Activated T-cell treated with anti-CD3 and anti-CD28 coated beads, Interleukin-2, amount 50 U/mL, for 48 hours (primary cell): ENCODE data around the gene SH3RF3.
A peak's percentile ranks its signal among the peaks of the same experiment; 100 is the strongest.

ENCODE experiments used
- DNase-seq, 2 experiments: peaks; one replicate each; pipeline ENCODE4 v3.0.0-alpha.2; 2020

Gene SH3RF3

GRCh38 chr2:109383505-109384307 is 254.7 kb downstream of the SH3RF3 start:
- DNase-seq = no peak

GRCh38 chr2:109384308-109385271 is 255.6 kb downstream of the SH3RF3 start:
- DNase-seq = no peak

- no peak for DNase-seq
Measured at GRCh38 chr2:109385506-109385905, 256.5 kb downstream of the SH3RF3 start.

DNA sequence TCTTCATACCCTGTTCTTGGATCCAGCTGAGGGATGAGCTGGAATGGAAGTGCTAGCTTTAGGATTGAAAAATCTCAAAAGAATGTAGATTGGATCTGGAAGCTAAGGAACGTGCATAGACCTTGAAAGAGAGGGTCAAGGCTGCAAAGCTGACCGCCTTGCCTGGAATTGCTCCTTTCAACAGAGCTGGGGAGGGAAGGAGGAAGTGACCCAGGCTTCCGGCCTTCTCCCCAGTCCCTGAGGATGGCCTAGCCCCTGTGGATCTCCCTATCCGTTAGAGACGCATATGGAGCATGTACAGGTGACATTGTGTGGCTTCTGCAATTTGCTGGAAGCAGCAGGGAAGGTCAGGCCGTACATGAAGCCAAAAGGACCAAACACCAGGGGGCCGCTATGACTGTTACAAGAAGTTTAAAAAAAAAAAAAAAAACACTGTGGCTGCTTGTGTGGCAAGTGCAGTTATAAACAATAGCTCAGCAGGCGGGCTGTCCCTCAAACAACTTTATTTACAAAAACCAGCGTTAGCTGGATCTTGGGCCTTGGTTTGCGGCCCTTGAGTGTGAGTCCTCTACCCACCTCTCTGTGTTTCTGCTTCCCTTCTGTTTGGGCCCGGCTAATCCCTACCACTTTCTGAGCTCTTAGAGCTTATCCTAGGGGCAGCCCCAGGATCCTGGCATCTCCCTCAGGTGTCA is 257.1 kb downstream of the SH3RF3 start:
- no peak for DNase-seq

DNA sequence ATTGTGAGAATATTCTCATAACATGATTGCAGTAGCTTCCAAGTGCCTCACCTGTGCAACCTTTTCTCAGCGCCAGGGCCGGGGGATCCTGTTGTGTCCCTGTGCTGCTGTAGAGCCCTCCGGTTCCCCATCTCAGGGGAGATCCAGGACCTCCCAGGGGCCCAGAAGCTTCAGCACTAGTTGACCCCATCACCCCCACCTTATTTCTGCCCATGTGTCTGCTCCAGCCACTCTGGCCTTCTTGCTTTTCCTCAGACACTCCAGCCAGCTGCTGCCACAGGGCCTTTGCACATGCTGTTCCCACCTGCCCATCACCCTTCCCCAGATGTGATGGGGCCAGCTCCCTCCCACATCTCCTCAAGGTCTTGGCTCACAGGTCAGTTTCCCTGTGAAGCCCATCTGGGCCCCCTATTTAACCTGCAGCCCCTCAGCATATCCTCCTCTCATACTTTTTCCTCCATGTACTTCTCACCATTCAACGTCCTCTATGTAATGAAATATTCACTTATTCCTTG is 258.3 kb downstream of the SH3RF3 start:
- no peak for DNase-seq

DNA sequence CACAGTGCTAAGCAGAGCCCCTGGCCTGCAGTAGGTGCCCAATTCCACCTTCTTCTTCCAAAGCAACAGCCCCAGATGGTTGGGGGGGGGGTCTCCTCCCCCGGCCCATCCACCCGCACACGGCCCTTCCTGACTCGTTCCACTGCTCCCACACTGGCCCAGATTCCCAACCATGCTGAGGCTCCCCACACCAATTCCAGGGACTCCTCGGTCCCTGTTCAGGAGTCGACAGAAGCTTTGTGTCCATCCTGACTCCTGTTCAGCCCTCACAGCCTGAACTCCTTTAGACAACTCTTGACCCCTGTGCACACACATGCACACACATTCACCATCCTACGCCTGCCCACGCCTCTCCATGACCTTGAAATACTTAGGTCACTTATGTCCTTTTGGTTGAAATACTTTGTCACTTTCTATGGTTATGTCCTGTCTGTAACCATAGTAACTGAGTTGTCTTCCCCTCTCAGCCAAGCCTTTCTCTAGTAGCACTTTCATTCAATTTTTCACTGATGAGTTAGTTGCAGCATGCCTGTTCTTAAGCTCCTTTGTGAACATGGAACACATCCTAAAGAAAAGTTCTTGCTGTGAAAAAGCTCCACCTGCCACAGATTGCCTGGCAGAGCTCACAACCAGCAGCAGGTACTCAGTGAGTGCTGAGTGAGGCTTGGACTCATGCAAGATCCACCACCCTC is 258.9 kb downstream of the SH3RF3 start:
- DNase-seq = no peak

GRCh38 chr2:109391243-109391642 is 262.2 kb downstream of the SH3RF3 start:
- DNase-seq = no peak

GRCh38 chr2:109392140-109392539 is 263.1 kb downstream of the SH3RF3 start:
- DNase-seq = no peak

- no peak for DNase-seq
Measured at GRCh38 chr2:109392816-109393661, 264.0 kb downstream of the SH3RF3 start.

- no peak for DNase-seq
Measured at GRCh38 chr2:109393662-109393972, 264.6 kb downstream of the SH3RF3 start.

DNA sequence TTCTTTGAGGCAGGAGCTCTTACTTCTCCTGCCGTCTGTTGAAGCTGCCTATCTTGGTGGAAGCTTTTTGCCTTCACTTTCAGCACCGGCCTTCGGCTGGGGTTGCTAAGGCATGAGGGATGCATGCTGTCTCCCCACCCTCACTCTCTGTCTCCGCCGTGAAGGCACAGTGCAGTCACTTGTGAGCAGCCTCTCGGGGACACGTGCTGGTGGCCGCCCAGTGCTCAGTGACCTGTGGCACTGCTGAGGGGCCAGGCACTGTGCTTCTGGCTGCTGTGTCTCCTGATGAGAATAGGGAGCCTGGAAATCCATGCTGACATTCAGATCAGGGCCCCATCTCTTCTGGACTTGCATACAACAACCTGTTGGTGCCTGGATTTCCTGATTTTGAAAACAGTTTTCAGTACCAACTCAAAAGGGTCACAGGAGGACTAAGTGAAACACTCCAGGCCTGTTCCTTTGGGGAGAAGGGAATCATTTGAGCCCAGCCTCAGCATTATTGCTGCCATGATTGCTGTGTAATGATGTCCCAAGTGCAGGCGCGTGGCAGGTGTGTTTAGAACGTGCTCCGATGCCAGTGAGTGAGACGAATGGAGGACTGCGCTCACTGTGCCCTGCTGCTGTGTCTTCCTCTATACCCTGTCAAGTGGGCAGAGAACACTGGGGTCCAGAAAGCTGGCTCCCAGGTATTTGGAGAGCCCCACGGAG is 266.6 kb downstream of the SH3RF3 start:
- no peak for DNase-seq

DNA sequence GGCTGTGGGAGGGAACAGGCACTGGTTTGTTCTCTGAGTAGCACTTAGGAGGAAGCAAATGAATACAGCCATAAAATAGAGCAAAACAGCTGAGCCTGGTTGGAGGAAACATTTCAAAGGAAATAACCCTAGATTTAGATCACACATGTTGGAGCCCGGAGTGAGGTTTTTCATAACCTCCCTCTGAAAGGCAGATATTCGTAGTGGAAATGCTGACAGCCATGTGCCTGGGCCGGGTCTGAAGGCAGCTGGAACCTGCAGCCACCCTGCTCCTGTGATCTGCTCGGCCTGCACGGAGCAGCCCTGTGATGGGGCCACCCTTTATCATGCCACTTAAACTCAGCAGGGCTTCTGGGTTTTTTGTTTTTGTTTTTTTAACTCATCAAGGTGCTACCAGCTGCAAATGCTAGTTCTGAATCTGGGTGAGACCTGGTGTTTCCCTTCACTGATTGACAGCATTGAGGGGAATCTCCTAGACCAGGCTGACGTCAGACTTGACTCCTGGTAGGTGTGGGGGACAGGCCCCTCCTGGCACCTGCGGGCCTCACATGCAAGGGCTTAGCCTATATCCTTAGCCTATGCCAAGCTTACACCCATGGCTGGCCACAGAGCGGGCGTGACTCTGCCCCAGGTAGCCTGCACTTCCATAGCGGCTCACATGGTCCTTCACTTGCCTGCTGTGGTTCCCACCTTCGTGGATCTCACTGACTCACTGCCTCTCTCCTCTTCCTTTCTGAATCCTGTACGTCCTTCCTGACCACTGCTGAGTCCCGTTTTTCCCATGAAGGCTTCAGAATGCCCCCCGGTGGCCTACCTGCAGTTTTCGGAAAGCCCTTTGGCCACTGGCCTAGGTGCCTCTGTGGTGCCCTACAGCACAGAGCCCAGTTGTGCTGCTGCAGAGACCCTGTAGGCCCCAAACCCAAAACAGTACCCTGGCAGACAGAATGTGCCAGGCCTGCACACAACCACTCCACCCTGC is 267.5 kb downstream of the SH3RF3 start:
- DNase-seq = peak in 1 of 2 experiments; percentile 31

GRCh38 chr2:109397893-109398292 is 268.9 kb downstream of the SH3RF3 start:
- no peak for DNase-seq

DNA sequence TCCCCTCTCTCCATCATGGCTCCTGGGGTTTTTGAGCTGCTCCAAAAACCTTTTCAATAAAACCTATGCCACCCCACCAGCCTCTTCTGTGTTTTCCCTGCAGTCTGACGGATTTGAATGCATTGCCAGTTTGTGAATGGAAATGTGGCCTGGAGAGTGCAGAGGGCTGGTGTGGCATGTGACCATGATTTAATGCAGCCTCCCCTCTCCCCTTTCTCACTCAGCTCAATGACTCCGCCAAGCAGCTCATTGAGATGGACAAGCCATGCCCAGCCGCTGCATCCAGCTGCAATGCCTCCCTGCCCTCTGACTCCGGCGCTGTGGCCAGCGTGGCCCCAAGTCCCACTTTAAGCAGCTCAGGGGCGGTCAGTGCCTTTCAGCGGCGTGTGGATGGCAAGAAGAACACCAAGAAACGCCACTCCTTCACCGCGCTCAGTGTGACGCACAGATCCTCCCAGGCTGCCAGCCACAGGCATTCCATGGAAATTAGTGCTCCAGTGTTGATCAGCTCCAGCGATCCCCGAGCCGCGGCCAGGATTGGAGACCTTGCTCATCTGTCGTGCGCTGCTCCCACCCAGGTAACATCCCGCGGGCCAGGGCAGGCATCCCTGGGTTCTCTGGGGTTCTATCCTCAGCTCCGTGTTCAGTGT is 269.5 kb downstream of the SH3RF3 start:
- no peak for DNase-seq

GRCh38 chr2:109399066-109399465 is 270.1 kb downstream of the SH3RF3 start:
- DNase-seq = no peak

DNA sequence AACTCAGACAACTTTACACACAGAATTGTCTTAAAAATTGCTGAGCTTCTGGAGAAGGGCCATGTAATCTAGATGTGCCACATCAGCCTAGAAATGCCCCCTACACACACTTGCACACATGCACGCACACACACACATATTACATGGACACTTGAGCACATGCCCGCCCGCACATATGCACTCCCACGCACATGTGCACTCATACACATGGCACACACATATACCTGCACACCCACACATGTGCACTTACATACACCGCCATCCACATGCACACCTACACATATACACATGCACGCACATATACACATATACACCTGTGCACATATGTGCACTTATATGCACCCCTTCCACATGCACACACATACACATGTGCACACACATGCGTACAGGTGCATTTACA is 271.1 kb downstream of the SH3RF3 start:
- no peak for DNase-seq

GRCh38 chr2:109401370-109401769 is 272.4 kb downstream of the SH3RF3 start:
- DNase-seq = no peak

DNA sequence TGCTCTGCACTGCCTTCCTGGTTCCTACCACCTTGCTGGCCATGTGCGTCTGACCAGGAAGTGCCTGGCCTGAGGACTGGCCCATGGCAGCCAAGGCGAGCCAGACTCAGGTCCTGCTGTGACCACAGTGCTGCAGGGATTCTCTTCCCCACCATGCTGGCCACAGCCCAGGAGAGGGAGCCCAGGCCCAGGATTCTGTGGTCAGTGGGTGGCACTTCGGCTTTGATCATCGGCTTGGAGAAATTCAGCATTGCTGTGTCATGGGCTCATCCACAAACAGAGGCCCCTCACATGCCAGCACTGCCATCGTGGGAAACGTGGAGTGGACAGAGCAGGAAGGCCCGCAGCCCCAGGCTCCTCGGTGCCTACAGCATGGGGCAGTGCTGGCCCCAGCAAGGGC is 273.2 kb downstream of the SH3RF3 start:
- no peak for DNase-seq
